WI38 (cell line): Measurements from ENCODE around the gene RGS8.

Source experiments
- H3K4me3 ChIP-seq: 2 replicates; pipeline ENCODE4 v1.5.1; 2011; ENCODE audit warnings: low read depth, mild to moderate bottlenecking, control low read depth, low read length
- CTCF ChIP-seq: IDR thresholded peaks from 2 replicates; pipeline ENCODE4 v1.5.1; 2012; ENCODE audit warnings: low read depth, mild to moderate bottlenecking, control low read depth, low read length

Gene RGS8

DNA sequence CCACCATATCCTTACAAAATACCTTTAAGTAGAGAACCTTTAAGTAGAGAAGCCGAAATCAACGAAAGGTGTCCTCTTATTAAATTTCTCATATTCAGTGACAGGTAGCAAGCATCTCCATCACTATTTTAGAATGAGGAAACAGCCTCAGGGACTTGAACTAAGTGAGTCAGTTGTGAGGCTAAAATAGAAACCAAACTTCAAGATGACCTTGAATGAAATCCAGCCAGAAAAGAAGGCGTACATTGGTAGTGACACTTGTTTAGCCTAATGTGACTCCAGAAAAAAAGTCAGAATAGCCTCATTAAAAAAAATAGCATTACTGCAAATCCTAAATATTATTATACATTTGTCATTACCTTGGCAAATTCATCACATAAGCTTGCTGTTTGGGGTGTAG is 20.1 kb downstream of the RGS8 start:
- no peak for TF ChIP-seq CTCF

GRCh38 chr1:182662956-182663355 is 21.4 kb downstream of the RGS8 start:
- H3K4me3 ChIP-seq, result no peak overlapping the region
- no peak for TF ChIP-seq CTCF

More for the DNA sequence above, 20.1 kb downstream of the RGS8 start:
- no peak overlapping the region for H3K4me3 ChIP-seq

DNA sequence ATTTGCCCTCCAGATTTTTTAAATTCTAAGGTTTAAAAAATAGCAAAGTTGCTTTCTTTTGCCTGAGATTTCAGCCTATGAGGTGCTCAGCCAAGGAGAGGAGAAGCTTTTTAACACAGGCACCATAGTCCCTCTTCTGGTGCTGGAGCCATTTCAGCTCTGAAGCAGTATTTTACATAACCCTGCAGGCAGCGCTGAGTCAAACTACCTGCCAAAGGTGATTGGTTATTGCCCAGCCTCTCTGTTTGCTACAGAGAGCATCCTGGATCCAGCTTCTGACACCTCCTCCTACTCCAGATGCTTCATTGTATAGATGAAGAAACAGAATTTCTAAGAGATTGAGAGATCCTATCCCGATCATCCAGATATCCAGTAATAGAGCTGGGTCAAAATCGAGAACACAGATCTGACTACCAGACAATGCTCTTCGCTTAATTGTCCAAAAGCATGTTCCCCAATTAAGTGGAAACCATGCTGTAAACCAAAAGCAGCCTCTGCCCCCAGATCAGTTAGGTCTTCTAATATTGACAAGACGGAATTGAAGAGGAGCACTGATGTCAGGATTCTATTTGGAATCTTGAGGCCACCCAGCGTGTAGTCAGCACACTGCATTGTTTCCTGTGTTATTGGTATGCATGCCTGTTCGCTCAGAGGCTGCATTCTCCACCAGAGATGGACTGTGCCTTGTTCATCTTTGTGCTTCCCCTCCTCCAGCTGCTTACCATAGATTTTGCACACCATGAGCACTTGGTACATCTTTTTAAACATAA is 22.1 kb downstream of the RGS8 start:
- H3K4me3 ChIP-seq, result no peak overlapping the region
- TF ChIP-seq CTCF, result no peak

GRCh38 chr1:182658055-182658454 is 26.3 kb downstream of the RGS8 start:
- no peak overlapping the region for H3K4me3 ChIP-seq
- TF ChIP-seq CTCF, result no peak

GRCh38 chr1:182656842-182657397 is 27.5 kb downstream of the RGS8 start:
- no peak for TF ChIP-seq CTCF
- H3K4me3 ChIP-seq, result no peak overlapping the region

DNA sequence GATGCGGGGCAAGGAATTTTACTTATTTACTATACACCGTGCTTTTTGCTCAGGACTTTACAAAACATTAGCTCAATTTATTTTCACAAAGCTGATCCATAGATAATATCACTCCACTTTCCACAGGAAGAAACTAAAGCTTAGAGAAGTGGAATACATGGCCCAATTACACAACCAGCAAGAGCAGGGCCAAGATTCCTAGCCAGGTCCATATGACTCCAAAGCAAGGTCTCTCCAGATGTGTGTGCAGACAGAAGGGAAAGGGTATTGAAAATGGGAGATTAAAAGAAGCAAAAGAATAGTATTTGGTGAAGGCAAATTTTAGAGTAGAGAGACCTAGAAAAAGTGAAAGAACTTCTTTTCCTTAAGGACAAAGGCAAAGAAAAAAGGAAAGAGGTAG is 30.4 kb downstream of the RGS8 start:
- no peak overlapping the region for H3K4me3 ChIP-seq
- TF ChIP-seq CTCF, result no peak

GRCh38 chr1:182652933-182653332 is 31.5 kb downstream of the RGS8 start:
- H3K4me3 ChIP-seq, result no peak overlapping the region
- no peak for TF ChIP-seq CTCF
